Measurements from ENCODE around the gene CACNA2D2. TPM values are rescaled to one million over a fixed set of nuclear protein-coding genes. Genes with fewer than 3 reads are reported as not detected.

Gene CACNA2D2
- total RNA-seq, 1 donor from 2014 or later = 1.00 TPM

- H3K4me3 ChIP-seq (ENCODE audit: insufficient read depth, low read depth, low read length) = no peak overlapping the region
- DNase-seq (ENCODE audit: low read depth) = no peak
- no peak overlapping the region for H3K9ac ChIP-seq (ENCODE audit: low read length)
- Mint-ChIP-seq H3K4me1 (ENCODE audit: low read depth, unreplicated experiment) (peaks cover 19% of the 10 kb centered on the region), H3K9me3 (ENCODE audit: unreplicated experiment) (no peaks in the 10 kb centered on the region), H3K27me3 (ENCODE audit: low read depth, unreplicated experiment) (peaks cover 17% of the 10 kb centered on the region), H3K4me3 (ENCODE audit: unreplicated experiment) (no peak overlapping the region), H3K27ac (ENCODE audit: unreplicated experiment) (no peak overlapping the region), H3K36me3 (ENCODE audit: low read depth, unreplicated experiment) (no peaks in the 10 kb centered on the region)
- no peak overlapping the region for H3K4me2 ChIP-seq (ENCODE audit: low read length)
- FAIRE-seq = no peak
- no peaks in the 10 kb centered on the region for H3K36me3 ChIP-seq (ENCODE audit: insufficient read depth, low read length)
- no peak overlapping the region for H2AFZ ChIP-seq (ENCODE audit: low read depth, low read length)
- no peaks in the 10 kb centered on the region for H3K27me3 ChIP-seq (ENCODE audit: insufficient read depth, low read length)
- H3K27ac ChIP-seq (ENCODE audit: low read depth, low read length) = no peak overlapping the region
- H3K79me2 ChIP-seq (ENCODE audit: insufficient read depth, low read length) = no peaks in the 10 kb centered on the region
- no peaks in the 10 kb centered on the region for H4K20me1 ChIP-seq (ENCODE audit: insufficient read depth, low read length)
- TF ChIP-seq CTCF (IDR thresholded peaks at IDR 0.05; ENCODE audit: insufficient read depth, low read depth, low read length) = no peak
- no peak for TF ChIP-seq EZH2 (IDR thresholded peaks at IDR 0.05; ENCODE audit: insufficient read depth, low read length)
- H3K4me1 ChIP-seq (ENCODE audit: insufficient read depth, low read length) = peaks cover 5% of the 10 kb centered on the region
- H3K9me3 ChIP-seq (ENCODE audit: insufficient read depth, low read depth, low read length) = no peaks in the 10 kb centered on the region
Observed at GRCh38 chr3:50416736-50417636, 86.4 kb downstream of the CACNA2D2 start.

GRCh38 chr3:50415816-50416215, 87.6 kb downstream of the CACNA2D2 start:
- H3K4me3 Mint-ChIP-seq (ENCODE audit: unreplicated experiment) = no peak overlapping the region
- H3K27ac Mint-ChIP-seq (ENCODE audit: unreplicated experiment) = no peak overlapping the region
- Histone ChIP-seq H3K27ac (ENCODE audit: low read depth, low read length) (no peak overlapping the region), H3K4me1 (ENCODE audit: insufficient read depth, low read length) (peaks cover 5% of the 10 kb centered on the region), H3K27me3 (ENCODE audit: insufficient read depth, low read length) (peaks cover 4% of the 10 kb centered on the region), H3K79me2 (ENCODE audit: insufficient read depth, low read length) (no peaks in the 10 kb centered on the region), H3K9ac (ENCODE audit: low read length) (no peak overlapping the region), H4K20me1 (ENCODE audit: insufficient read depth, low read length) (no peaks in the 10 kb centered on the region), H2AFZ (ENCODE audit: low read depth, low read length) (no peak overlapping the region), H3K9me3 (ENCODE audit: insufficient read depth, low read depth, low read length) (no peaks in the 10 kb centered on the region), H3K36me3 (ENCODE audit: insufficient read depth, low read length) (no peaks in the 10 kb centered on the region), H3K4me3 (ENCODE audit: insufficient read depth, low read depth, low read length) (no peak overlapping the region), H3K4me2 (ENCODE audit: low read length) (no peak overlapping the region)
- DNase-seq (ENCODE audit: low read depth) (no peak), FAIRE-seq (no peak)
- peaks cover 20% of the 10 kb centered on the region for H3K27me3 Mint-ChIP-seq (ENCODE audit: low read depth, unreplicated experiment)
- no peaks in the 10 kb centered on the region for H3K36me3 Mint-ChIP-seq (ENCODE audit: low read depth, unreplicated experiment)
- TF ChIP-seq CTCF (IDR thresholded peaks at IDR 0.05; ENCODE audit: insufficient read depth, low read depth, low read length) (no peak), EZH2 (IDR thresholded peaks at IDR 0.05; ENCODE audit: insufficient read depth, low read length) (no peak)
- peaks cover 26% of the 10 kb centered on the region for H3K4me1 Mint-ChIP-seq (ENCODE audit: low read depth, unreplicated experiment)
- H3K9me3 Mint-ChIP-seq (ENCODE audit: unreplicated experiment) = no peaks in the 10 kb centered on the region

GRCh38 chr3:50415061-50415460, 88.4 kb downstream of the CACNA2D2 start:
- Histone ChIP-seq H2AFZ (ENCODE audit: low read depth, low read length) (no peak overlapping the region), H3K27ac (ENCODE audit: low read depth, low read length) (no peak overlapping the region), H3K36me3 (ENCODE audit: insufficient read depth, low read length) (no peaks in the 10 kb centered on the region), H3K4me1 (ENCODE audit: insufficient read depth, low read length) (peaks cover 5% of the 10 kb centered on the region), H3K4me3 (ENCODE audit: insufficient read depth, low read depth, low read length) (no peak overlapping the region), H3K79me2 (ENCODE audit: insufficient read depth, low read length) (no peaks in the 10 kb centered on the region), H4K20me1 (ENCODE audit: insufficient read depth, low read length) (no peaks in the 10 kb centered on the region), H3K27me3 (ENCODE audit: insufficient read depth, low read length) (peaks cover 4% of the 10 kb centered on the region), H3K9me3 (ENCODE audit: insufficient read depth, low read depth, low read length) (no peaks in the 10 kb centered on the region), H3K4me2 (ENCODE audit: low read length) (no peak overlapping the region), H3K9ac (ENCODE audit: low read length) (no peak overlapping the region)
- Mint-ChIP-seq H3K4me3 (ENCODE audit: unreplicated experiment) (no peak overlapping the region), H3K27ac (ENCODE audit: unreplicated experiment) (no peak overlapping the region), H3K4me1 (ENCODE audit: low read depth, unreplicated experiment) (peaks cover 28% of the 10 kb centered on the region), H3K36me3 (ENCODE audit: low read depth, unreplicated experiment) (no peaks in the 10 kb centered on the region), H3K27me3 (ENCODE audit: low read depth, unreplicated experiment) (peaks cover 20% of the 10 kb centered on the region), H3K9me3 (ENCODE audit: unreplicated experiment) (no peaks in the 10 kb centered on the region)
- TF ChIP-seq CTCF (IDR thresholded peaks at IDR 0.05; ENCODE audit: insufficient read depth, low read depth, low read length) (no peak), EZH2 (IDR thresholded peaks at IDR 0.05; ENCODE audit: insufficient read depth, low read length) (no peak)
- DNase-seq (ENCODE audit: low read depth) = no peak
- no peak for FAIRE-seq
